A549 (cell line): ENCODE measurements around the gene DDX10. TPM values are rescaled to one million over a fixed set of nuclear protein-coding genes. Genes with fewer than 3 reads are reported as not detected.

ENCODE experiments used
- ATAC-seq, 2 experiments: fragments of 200-7000 bp in 1 of 2; fragments of >200 bp in 1 of 2; cut with Nextera tagmentation in 1 of 2; cut with Tn5 transposase in 1 of 2; 3 replicates each; pipeline versions ENCODE4 v1.8.0 to v1.9.1; 2018 to 2020; ENCODE audit warnings: mild to moderate bottlenecking in 1 of 2, moderate library complexity in 1 of 2
- CTCF ChIA-PET: fragments of 300-600 bp; sonication (Branson Sonifier 250); formaldehyde crosslinking; extraction: SDS; loops from one replicate; lab custom pipeline; 2021; ENCODE audit warnings: antibody characterized with exemption, inconsistent platforms; lab: Yijun Ruan, JAX
- POLR2A ChIA-PET: fragments of 350-600 bp; formaldehyde crosslinking; extraction: SDS; loops from one replicate; lab custom pipeline; 2021; ENCODE audit warnings: antibody characterized with exemption, inconsistent platforms; lab: Yijun Ruan, JAX
- DNase-seq, 2 experiments: peaks; one replicate each; pipeline versions ENCODE4 v3.0.0 to v3.0.0-alpha.2; 2011 to 2016; ENCODE audit warnings: low read depth in 1 of 2, low spot score in 1 of 2
- FAIRE-seq: peaks from 2 replicates; lab custom pipeline; 2011; peaks lifted over from hg19 to GRCh38; lab: Jason Lieb, UNC
- H3K27ac ChIP-seq, 2 experiments: fragments of >200 bp; sonication (Bioruptor Twin); formaldehyde crosslinking; 3 replicates each; pipeline ENCODE4 v1.5.1; 2016 to 2017
- H3K4me1 ChIP-seq: fragments of >200 bp; sonication (Bioruptor Twin); formaldehyde crosslinking; 3 replicates; pipeline ENCODE4 v1.6.1; 2016
- H3K4me2 ChIP-seq: fragments of >200 bp; sonication (Bioruptor Twin); formaldehyde crosslinking; 3 replicates; pipeline ENCODE4 v1.6.1; 2016
- H3K4me3 ChIP-seq: fragments of >200 bp; sonication (Bioruptor Twin); formaldehyde crosslinking; 3 replicates; pipeline ENCODE4 v1.5.1; 2016
- H3K9me3 ChIP-seq: fragments of >200 bp; sonication (Bioruptor Twin); formaldehyde crosslinking; 3 replicates; pipeline ENCODE4 v1.6.1; 2016
- CBX2 ChIP-seq: fragments of 200-600 bp; sonication (generic); IDR thresholded peaks from 2 replicates; pipeline ENCODE4 v1.6.1; 2016; ENCODE audit warnings: low read depth, mild to moderate bottlenecking, borderline replicate concordance
- CEBPB ChIP-seq, 2 experiments: fragments of >200 bp in 1 of 2; sonication (Bioruptor Twin) in 1 of 2; formaldehyde crosslinking in 1 of 2; IDR thresholded peaks; 2 replicates each; pipeline ENCODE4 v1.6.1; 2012 to 2016
- CHD4 ChIP-seq: fragments of 200-600 bp; sonication (generic); IDR thresholded peaks from 2 replicates; pipeline ENCODE4 v1.6.1; 2016; ENCODE audit warnings: antibody characterized with exemption, mild to moderate bottlenecking, borderline replicate concordance
- EHMT2 ChIP-seq: fragments of 200-600 bp; sonication (generic); IDR thresholded peaks from 2 replicates; pipeline ENCODE4 v1.6.1; 2016; ENCODE audit warnings: antibody characterized with exemption, low read depth, mild to moderate bottlenecking, moderate library complexity
- FOSL2 ChIP-seq, 2 experiments: fragments of 450-650 bp in 1 of 2; fragments of >200 bp in 1 of 2; sonication (Bioruptor Twin) in 1 of 2; formaldehyde crosslinking; IDR thresholded peaks; 2 replicates each; pipeline versions ENCODE4 v1.5.0 to v1.6.1; 2016 to 2020; ENCODE audit warnings: mild to moderate bottlenecking in 1 of 2, moderate library complexity in 1 of 2
- FOXS1 ChIP-seq: fragments of 250-450 bp; sonication (Bioruptor Pico); IDR thresholded peaks from 2 replicates; pipeline ENCODE4 v1.5.0; 2020; ENCODE audit warnings: mild to moderate bottlenecking, moderate library complexity
- GATA3 ChIP-seq: IDR thresholded peaks from 2 replicates; pipeline ENCODE4 v1.6.1; 2012; ENCODE audit warnings: borderline replicate concordance
- HOXA7 ChIP-seq: fragments of 250-450 bp; sonication (Bioruptor Pico); IDR thresholded peaks from 2 replicates; pipeline ENCODE4 v1.5.0; 2020; ENCODE audit warnings: mild to moderate bottlenecking, moderate library complexity
- HOXB13 ChIP-seq: fragments of 250-450 bp; sonication (Bioruptor Pico); IDR thresholded peaks from 2 replicates; pipeline ENCODE4 v1.5.0; 2020; ENCODE audit warnings: low read depth, mild to moderate bottlenecking, moderate library complexity
- HOXB5 ChIP-seq: fragments of 250-450 bp; sonication (Bioruptor Pico); IDR thresholded peaks from 2 replicates; pipeline ENCODE4 v1.5.0; 2020; ENCODE audit warnings: mild to moderate bottlenecking, moderate library complexity
- JUN ChIP-seq, 2 experiments: fragments of >200 bp; sonication (Bioruptor Twin); formaldehyde crosslinking; IDR thresholded peaks; 2 replicates in 1 of 2; 3 replicates in 1 of 2; pipeline ENCODE4 v1.6.1; 2016 to 2017
- JUNB ChIP-seq: fragments of >200 bp; sonication (Bioruptor Twin); formaldehyde crosslinking; IDR thresholded peaks from 2 replicates; pipeline ENCODE4 v1.6.1; 2016
- NPAS2 ChIP-seq: fragments of 250-450 bp; sonication (Bioruptor Pico); IDR thresholded peaks from 2 replicates; pipeline ENCODE4 v1.8.0; 2022; ENCODE audit warnings: mild to moderate bottlenecking, moderate library complexity, borderline replicate concordance
- POLR2A ChIP-seq: IDR thresholded peaks from 2 replicates; pipeline ENCODE4 v1.6.1; 2012; ENCODE audit warnings: mild to moderate bottlenecking, low read length
- RAD21 ChIP-seq, 2 experiments: fragments of >200 bp in 1 of 2; sonication (Bioruptor Twin) in 1 of 2; formaldehyde crosslinking in 1 of 2; IDR thresholded peaks in 1 of 2; conservative IDR thresholded peaks in 1 of 2; 2 replicates in 1 of 2; 3 replicates in 1 of 2; pipeline ENCODE4 v1.6.1; 2012 to 2018; ENCODE audit warnings: inconsistent platforms in 1 of 2
- SMC3 ChIP-seq: fragments of >200 bp; sonication (Bioruptor Twin); formaldehyde crosslinking; IDR thresholded peaks from 3 replicates; pipeline ENCODE4 v1.6.1; 2018; ENCODE audit warnings: inconsistent platforms
- SREBF2 ChIP-seq: fragments of 450-650 bp; IDR thresholded peaks from 2 replicates; pipeline ENCODE4 v1.6.1; 2014; ENCODE audit warnings: mild to moderate bottlenecking, moderate library complexity
- ZC3H11A ChIP-seq: fragments of 450-650 bp; IDR thresholded peaks from 2 replicates; pipeline ENCODE4 v1.6.1; 2014; ENCODE audit warnings: antibody characterized with exemption, mild to moderate bottlenecking
- WGBS: methylation state at CpG from one replicate; pipeline ENCODE4 v1.1.6; 2017; ENCODE audit errors: missing lambda C conversion rate; 5-methylcytosine and 5-hydroxymethylcytosine counted together
- polyA plus RNA-seq, 4 experiments: library from polyadenylated mRNA; depleted of rRNA in 3 of 4; stranded (reverse); fragments of >200 nt; fragmentation: RNase III in 1 of 4; extraction: RNeasy Plus Mini Kit Qiagen cat#74134 plus additional on column Dnase treatment in 1 of 4; gene quantifications; 2 replicates in 3 of 4; 3 replicates in 1 of 4; pipeline ENCODE4 v1.2.3, GENCODE V29; 2011 to 2017
- TF ChIP-seq, protein P1 (sequence below): IDR thresholded peaks from 2 replicates; pipeline ENCODE4 v1.6.1; 2012; ENCODE audit warnings: low read depth, borderline replicate concordance
- TF ChIP-seq, protein P2 (sequence below): fragments of 250-450 bp; sonication (Bioruptor Pico); IDR thresholded peaks from 2 replicates; pipeline ENCODE4 v1.5.0; 2021; ENCODE audit warnings: mild to moderate bottlenecking, moderate library complexity, borderline replicate concordance
- TF ChIP-seq, protein P3 (sequence below): fragments of 150-350 bp; IDR thresholded peaks from 2 replicates; pipeline ENCODE4 v1.6.1; 2014; ENCODE audit warnings: low read depth, mild to moderate bottlenecking, low read length
- TF ChIP-seq, protein P4 (sequence below): IDR thresholded peaks from 2 replicates; pipeline ENCODE4 v1.6.1; 2012
- TF ChIP-seq, protein P5 (sequence below): fragments of >200 bp; sonication (Bioruptor Twin); formaldehyde crosslinking; IDR thresholded peaks from 3 replicates; pipeline ENCODE4 v1.5.1; 2016

Gene DDX10
- polyA plus RNA-seq, 2 of the 4 experiments (the other 2 are of a cell fraction), result 46.0 to 189 TPM

DNA sequence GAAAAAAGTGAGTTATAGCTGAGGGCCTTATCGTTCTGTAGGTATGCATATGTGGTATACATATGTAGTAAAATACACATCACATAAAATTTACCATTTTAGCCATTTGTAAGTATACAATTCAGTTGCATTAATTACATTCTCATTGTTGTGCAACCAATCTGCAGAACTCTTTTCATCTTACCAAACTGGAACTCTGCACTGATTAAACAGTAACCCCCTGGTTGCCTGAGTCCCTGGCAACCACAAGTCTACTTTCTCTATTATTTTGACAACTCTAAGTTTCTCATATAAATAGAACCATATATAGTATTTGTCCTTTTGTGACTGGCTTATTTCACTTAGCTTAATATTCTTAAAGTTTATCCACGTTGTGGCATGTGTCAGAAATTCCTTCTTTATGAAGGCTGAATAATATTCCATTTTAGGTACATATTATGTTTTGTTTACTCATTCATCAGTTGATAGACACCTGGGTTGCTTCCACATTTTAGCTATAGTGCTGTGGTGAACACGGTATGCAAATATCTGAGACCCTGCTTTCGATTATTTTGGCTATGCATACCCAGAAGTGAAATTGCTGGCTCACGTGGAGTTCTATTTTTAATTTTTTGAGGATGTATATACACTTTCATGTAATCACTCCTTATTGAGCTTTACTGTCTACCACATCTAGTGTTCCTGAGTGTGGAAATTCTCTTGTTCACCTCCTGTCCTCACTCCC lies 1.6 kb upstream of the DDX10 start:
- H3K4me3 ChIP-seq, result no peak overlapping the region
- TF ChIP-seq POLR2A (no peak), JUN (IDR thresholded peaks at IDR 0.05) (no peak), HOXB13 (no peak), SREBF2 (no peak), FOXS1 (CRISPR knock-in tag) (no peak), RAD21 (conservative IDR thresholded peaks at IDR 0.05 in 1 of 2, IDR thresholded peaks at IDR 0.05 in 1 of 2) (no peak), NPAS2 (CRISPR knock-in tag) (no peak), CBX2 (no peak)
- TF ChIP-seq, protein P1, sequence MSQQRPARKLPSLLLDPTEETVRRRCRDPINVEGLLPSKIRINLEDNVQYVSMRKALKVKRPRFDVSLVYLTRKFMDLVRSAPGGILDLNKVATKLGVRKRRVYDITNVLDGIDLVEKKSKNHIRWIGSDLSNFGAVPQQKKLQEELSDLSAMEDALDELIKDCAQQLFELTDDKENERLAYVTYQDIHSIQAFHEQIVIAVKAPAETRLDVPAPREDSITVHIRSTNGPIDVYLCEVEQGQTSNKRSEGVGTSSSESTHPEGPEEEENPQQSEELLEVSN, result no peak
- TF ChIP-seq, protein P2, sequence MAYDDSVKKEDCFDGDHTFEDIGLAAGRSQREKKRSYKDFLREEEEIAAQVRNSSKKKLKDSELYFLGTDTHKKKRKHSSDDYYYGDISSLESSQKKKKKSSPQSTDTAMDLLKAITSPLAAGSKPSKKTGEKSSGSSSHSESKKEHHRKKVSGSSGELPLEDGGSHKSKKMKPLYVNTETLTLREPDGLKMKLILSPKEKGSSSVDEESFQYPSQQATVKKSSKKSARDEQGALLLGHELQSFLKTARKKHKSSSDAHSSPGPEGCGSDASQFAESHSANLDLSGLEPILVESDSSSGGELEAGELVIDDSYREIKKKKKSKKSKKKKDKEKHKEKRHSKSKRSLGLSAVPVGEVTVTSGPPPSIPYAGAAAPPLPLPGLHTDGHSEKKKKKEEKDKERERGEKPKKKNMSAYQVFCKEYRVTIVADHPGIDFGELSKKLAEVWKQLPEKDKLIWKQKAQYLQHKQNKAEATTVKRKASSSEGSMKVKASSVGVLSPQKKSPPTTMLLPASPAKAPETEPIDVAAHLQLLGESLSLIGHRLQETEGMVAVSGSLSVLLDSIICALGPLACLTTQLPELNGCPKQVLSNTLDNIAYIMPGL (CRISPR knock-in tag), result no peak
- ATAC-seq (no peak), FAIRE-seq (no peak), DNase-seq (no peak)
- no peak overlapping the region for H3K27ac ChIP-seq
- no peak overlapping the region for H3K4me2 ChIP-seq
- CTCF ChIA-PET, result interaction anchor here (1.9 to 3.7 kb wide), 2 partner anchors 10 to 14 kb away, joined by 6 to 11 read pairs; no protein-coding TSS in a partner anchor
- H3K4me1 ChIP-seq, result peaks cover 15% of the 10 kb centered on the region; the same call in 2 of the 3 replicates
- no peaks in the 10 kb centered on the region for H3K9me3 ChIP-seq
- POLR2A ChIA-PET, result no interaction called here
- WGBS, result 75% methylated on average over 5 of the region's 5 CpGs

DNA sequence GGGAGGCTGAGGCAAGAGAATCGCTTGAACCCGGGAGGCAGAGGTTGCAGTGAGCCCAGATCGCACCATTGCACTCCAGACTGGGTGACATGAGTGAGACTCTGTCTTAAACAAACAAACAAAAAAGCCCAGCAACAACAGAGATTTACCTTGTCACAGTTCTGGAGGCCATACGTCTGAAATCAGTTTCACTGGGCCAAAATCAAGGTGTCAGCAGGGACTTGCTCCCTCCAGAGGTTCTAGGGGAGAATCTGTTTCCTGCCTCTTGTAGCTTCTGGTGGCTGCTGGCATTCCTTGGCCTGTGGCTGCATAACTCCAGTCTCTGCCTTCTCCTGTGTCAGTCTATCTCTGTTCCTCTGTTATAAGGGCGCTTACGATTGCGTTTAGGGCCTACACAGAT lies 1.5 kb downstream of the DDX10 start:
- Histone ChIP-seq H3K4me2 (peak overlapping the region; percentile 86), H3K27ac (no peak overlapping the region), H3K9me3 (no peaks in the 10 kb centered on the region), H3K4me3 (peak overlapping the region; percentile 74; the same call in 1 of the 3 replicates), H3K4me1 (peaks cover 15% of the 10 kb centered on the region; the same call in 2 of the 3 replicates)
- ATAC-seq (no peak), DNase-seq (no peak), FAIRE-seq (no peak)
- WGBS, result 96% methylated on average over 7 of the region's 7 CpGs
- ChIA-PET CTCF (interaction anchor here (0.7 to 3.7 kb wide), 3 partner anchors 13 to 1273 kb away, joined by 3 to 11 read pairs (median 3); no protein-coding TSS in a partner anchor), POLR2A (no interaction called here)
- TF ChIP-seq, protein P3, sequence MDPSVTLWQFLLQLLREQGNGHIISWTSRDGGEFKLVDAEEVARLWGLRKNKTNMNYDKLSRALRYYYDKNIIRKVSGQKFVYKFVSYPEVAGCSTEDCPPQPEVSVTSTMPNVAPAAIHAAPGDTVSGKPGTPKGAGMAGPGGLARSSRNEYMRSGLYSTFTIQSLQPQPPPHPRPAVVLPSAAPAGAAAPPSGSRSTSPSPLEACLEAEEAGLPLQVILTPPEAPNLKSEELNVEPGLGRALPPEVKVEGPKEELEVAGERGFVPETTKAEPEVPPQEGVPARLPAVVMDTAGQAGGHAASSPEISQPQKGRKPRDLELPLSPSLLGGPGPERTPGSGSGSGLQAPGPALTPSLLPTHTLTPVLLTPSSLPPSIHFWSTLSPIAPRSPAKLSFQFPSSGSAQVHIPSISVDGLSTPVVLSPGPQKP, result no peak
- TF ChIP-seq HOXB5, result no peak
- no peak for TF ChIP-seq SMC3
- TF ChIP-seq JUNB, result no peak
- TF ChIP-seq FOSL2 (IDR thresholded peaks at IDR 0.05), result no peak
- no peak for TF ChIP-seq FOSL2 (CRISPR knock-in tag; IDR thresholded peaks at IDR 0.05)
- TF ChIP-seq, protein P4, sequence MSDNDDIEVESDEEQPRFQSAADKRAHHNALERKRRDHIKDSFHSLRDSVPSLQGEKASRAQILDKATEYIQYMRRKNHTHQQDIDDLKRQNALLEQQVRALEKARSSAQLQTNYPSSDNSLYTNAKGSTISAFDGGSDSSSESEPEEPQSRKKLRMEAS, result no peak
- TF ChIP-seq ZC3H11A, result no peak
- TF ChIP-seq, protein P5, sequence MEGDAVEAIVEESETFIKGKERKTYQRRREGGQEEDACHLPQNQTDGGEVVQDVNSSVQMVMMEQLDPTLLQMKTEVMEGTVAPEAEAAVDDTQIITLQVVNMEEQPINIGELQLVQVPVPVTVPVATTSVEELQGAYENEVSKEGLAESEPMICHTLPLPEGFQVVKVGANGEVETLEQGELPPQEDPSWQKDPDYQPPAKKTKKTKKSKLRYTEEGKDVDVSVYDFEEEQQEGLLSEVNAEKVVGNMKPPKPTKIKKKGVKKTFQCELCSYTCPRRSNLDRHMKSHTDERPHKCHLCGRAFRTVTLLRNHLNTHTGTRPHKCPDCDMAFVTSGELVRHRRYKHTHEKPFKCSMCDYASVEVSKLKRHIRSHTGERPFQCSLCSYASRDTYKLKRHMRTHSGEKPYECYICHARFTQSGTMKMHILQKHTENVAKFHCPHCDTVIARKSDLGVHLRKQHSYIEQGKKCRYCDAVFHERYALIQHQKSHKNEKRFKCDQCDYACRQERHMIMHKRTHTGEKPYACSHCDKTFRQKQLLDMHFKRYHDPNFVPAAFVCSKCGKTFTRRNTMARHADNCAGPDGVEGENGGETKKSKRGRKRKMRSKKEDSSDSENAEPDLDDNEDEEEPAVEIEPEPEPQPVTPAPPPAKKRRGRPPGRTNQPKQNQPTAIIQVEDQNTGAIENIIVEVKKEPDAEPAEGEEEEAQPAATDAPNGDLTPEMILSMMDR, result no peak
- TF ChIP-seq CHD4, result no peak
- TF ChIP-seq CEBPB (IDR thresholded peaks at IDR 0.05), result no peak
- no peak for TF ChIP-seq HOXB13
- TF ChIP-seq EHMT2, result no peak
- TF ChIP-seq GATA3, result no peak
- no peak for TF ChIP-seq HOXA7 (CRISPR knock-in tag)
- no peak for TF ChIP-seq RAD21 (conservative IDR thresholded peaks at IDR 0.05 in 1 of 2, IDR thresholded peaks at IDR 0.05 in 1 of 2)
